ENCODE data around the gene GSTT2. TPM values are rescaled to one million over a fixed set of nuclear protein-coding genes. Genes with fewer than 3 reads are reported as not detected.

Gene GSTT2
- total RNA-seq, 1 donor from 2014 or later = not detected

- ATAC-seq (peak; percentile 65), DNase-seq (ENCODE audit: low spot score) (peak; percentile 79)
These were observed 27.5 kb downstream of the GSTT2 start for GRCh38 chr22:24007253-24008021.

DNA sequence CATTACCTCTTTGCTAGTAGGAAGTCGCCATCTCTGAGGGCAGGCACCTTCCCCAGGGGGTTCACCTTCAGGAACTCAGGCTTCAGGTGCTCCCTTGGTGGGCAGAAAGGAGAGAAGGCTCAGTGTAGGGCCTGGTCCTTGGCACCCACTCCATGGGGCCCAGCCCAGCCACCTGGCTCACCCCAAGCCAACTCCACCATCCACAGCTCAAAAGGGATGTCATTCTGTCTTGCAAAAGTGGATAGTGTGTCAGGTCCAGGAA lies 28.0 kb downstream of the GSTT2 start:
- DNase-seq (ENCODE audit: low spot score) = no peak
- ATAC-seq = no peak

- ATAC-seq = no peak
- DNase-seq (ENCODE audit: low spot score) = no peak
These were observed 28.7 kb downstream of the GSTT2 start for GRCh38 chr22:24008381-24009226.

DNA sequence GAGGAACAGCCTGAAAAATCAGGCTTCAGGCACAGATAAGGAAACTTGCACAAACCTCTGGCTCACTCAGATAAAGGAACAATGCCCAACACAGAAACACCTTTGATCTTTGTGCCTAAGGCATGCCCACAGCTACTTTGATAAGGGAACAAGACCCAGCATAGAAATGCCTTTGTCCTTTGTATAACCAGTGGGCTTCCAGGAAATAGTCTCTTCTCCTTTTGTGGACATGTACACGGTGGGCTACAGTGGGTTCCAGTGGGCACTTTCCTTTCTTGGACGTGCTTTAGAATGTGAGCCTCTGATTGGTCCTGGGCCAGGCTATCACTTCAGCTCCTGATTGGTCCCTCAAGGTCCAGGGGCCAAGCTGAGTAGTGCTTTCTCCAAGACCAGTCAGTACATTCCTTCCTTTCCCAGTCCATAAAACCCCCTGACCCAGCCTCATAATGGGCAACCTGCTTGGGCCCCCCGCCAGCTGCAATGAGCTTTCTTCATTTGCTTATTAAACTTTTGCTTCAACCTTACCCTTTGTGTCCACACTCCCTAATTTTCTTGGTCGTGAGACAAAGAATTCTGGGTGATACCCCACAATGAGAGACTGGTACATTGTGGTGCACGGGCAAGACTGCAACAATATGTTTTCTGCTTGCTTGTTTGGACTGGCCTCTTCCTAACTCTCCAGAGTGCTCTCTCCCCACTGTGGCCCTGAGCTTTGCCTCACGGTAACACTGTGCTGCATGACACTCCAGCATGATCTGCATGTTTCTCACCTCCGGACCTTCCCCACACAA lies 29.5 kb downstream of the GSTT2 start:
- DNase-seq (ENCODE audit: low spot score) (no peak), ATAC-seq (no peak)

DNA sequence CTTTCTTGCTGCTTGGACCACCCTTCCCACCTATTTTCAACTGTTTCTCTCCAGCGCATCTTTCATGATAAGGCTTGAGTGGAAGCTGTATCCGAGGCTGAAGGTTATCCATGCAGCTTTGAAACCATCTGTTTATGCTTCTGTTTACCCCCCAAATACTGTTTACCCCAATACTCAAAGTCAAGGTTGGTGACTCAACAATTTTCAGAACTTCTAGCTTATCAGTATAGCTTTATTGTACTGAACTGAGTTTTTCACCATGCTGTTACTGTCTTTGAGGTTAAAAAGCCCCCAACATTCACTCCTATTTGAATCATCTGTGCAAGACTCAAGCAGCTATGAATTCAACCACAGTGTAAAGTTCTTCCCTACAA lies 30.1 kb downstream of the GSTT2 start:
- no peak for DNase-seq (ENCODE audit: low spot score)
- no peak for ATAC-seq

DNA sequence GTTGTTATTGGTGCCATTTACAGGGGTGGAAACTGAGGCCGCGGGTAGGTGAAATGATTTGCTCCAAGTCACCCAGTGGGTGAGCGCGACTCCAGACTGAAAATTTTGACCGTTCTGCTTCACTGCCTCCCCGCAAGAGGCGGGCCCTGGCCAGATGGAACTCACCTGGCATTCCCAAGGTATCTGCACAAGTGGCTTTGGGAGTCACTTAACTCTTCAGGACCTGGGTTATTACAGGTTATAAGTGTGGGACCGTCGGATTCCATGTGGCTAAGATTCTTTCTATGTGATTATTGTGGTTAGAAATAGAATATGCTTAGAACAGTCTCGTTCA lies 31.8 kb downstream of the GSTT2 start:
- DNase-seq (ENCODE audit: low spot score) = no peak
- ATAC-seq = peak; percentile 14

GRCh38 chr22:24016156-24016555 lies 36.2 kb downstream of the GSTT2 start:
- no peak for ATAC-seq

GRCh38 chr22:24021304-24021703 lies 41.4 kb downstream of the GSTT2 start:
- ATAC-seq = no peak
- no peak for DNase-seq (ENCODE audit: low spot score)

More at GRCh38 chr22:24016156-24016555, 36.2 kb downstream of the GSTT2 start:
- DNase-seq (ENCODE audit: low spot score) = no peak

- no peak for ATAC-seq
- no peak for DNase-seq (ENCODE audit: low spot score)
These were observed 43.4 kb downstream of the GSTT2 start for GRCh38 chr22:24023204-24023789.

GRCh38 chr22:24024354-24024753 lies 44.4 kb downstream of the GSTT2 start:
- DNase-seq (ENCODE audit: low spot score) = no peak

DNA sequence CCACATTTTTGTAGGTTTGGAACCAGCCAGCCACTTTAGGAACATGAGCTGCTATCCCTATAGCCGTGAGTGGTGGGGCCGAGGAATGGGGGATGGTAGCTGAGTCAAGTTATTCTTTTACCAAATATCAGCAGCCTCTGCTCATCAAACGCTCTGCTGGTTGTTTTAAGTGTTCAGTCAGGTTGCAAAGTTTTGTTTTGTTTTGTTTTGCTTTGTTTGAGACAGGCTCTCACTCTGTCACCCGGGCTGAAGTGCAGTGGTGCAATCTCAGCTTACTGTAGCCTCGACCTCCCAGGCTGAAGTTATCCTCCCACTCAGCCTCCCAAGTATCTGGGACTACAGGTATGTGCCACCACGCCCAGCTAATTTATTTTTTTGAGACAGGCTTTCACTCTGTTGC lies 45.5 kb downstream of the GSTT2 start:
- no peak for ATAC-seq
- DNase-seq (ENCODE audit: low spot score) = no peak

More at GRCh38 chr22:24024354-24024753, 44.4 kb downstream of the GSTT2 start:
- no peak for ATAC-seq

GRCh38 chr22:24026056-24026455 lies 46.1 kb downstream of the GSTT2 start:
- DNase-seq (ENCODE audit: low spot score) (no peak), ATAC-seq (no peak)

DNA sequence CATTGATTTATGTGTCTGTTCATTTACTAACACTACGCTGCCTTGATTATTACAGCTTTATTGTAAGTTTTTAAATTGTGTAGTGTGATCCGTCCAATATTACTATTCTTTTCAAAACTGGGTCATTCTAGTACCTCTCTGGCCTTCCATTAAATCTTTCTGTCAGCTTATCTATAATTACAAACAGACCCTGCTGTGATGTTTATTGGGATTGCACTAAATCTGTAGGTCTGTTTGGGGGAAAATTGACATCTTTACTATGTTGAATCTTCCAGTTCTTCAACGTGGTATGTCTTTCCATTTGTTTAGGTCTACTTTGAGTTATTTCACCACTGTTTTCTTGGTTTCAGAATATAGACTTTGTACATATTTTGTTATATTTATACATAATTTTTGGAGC lies 46.8 kb downstream of the GSTT2 start:
- no peak for DNase-seq (ENCODE audit: low spot score)
- ATAC-seq = no peak

- ATAC-seq (peak; percentile 87), DNase-seq (ENCODE audit: low spot score) (no peak)
These were observed 47.5 kb downstream of the GSTT2 start for GRCh38 chr22:24027389-24027975.

- DNase-seq (ENCODE audit: low spot score) (no peak), ATAC-seq (no peak)
These were observed 48.1 kb downstream of the GSTT2 start for GRCh38 chr22:24027991-24028390.

- DNase-seq (ENCODE audit: low spot score) (no peak), ATAC-seq (no peak)
These were observed 48.6 kb downstream of the GSTT2 start for GRCh38 chr22:24028533-24028932.

- DNase-seq (ENCODE audit: low spot score) = no peak
- ATAC-seq = no peak
These were observed 49.4 kb downstream of the GSTT2 start for GRCh38 chr22:24029304-24029703.

DNA sequence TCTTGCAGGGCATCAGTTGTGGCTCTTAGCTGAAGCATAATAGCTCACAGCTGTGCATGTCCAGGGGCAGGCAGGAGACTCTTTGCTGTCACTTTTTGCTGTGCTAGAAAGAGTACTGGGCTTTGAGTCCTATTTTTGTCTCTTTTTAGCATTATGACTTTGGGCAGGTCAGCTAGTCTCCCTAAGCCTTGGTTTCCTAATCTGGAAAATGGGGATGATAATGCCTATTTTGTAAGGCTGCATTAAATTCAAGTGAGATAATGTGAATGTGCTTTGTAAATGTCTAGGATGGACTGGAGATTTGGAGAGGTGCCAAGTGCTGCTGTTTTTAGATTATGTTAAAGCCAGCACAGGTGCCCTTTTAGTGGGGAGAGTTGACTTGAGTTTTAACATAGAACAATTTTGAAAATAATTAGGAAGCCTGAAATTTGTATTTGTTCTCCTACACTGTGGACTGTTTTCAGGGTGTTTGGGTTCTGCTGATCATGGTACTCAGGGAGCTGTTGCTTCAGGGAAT lies 50.3 kb downstream of the GSTT2 start:
- ATAC-seq (no peak), DNase-seq (ENCODE audit: low spot score) (no peak)

Data from left lobe of liver (tissue), 2 donors.